ENCODE results near the gene TAGLN.

The TAGLN gene

DNA sequence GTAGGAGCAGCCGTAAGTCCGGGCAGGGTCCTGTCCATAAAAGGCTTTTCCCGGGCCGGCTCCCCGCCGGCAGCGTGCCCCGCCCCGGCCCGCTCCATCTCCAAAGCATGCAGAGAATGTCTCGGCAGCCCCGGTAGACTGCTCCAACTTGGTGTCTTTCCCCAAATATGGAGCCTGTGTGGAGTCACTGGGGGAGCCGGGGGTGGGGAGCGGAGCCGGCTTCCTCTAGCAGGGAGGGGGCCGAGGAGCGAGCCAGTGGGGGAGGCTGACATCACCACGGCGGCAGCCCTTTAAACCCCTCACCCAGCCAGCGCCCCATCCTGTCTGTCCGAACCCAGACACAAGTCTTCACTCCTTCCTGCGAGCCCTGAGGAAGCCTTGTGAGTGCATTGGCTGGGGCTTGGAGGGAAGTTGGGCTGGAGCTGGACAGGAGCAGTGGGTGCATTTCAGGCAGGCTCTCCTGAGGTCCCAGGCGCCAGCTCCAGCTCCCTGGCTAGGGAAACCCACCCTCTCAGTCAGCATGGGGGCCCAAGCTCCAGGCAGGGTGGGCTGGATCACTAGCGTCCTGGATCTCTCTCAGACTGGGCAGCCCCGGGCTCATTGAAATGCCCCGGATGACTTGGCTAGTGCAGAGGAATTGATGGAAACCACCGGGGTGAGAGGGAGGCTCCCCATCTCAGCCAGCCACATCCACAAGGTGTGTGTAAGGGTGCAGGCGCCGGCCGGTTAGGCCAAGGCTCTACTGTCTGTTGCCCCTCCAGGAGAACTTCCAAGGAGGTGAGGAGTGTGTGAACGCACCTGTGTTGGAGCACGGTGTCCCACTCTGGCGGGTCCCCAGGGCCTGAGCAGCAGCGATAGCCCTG, at the start of gene TAGLN:
TAGLN (plus strand) TSS at position 318 of the 863 bp plus-strand sequence. CDS start 3,644 bp downstream, outside the sequence.
- no peak for DNase-seq

DNA sequence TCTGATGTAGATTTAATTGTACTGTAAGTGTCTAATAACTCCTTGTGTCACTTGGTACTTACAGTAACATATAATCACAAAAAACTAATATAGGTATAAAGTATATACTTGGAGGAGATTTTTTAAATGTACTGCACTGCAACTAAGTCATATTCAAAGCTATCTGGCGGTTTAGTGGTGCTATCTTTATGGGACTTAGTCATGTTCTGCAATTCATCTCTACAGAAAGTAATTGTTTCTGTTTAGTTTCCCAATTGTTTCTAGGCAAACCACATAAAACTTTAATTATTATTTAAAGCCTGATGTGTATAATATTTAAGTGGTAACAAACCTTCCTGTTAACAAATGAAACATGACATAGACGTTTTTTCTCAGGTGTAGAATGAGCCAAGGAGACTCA, 47.1 kb upstream of the TAGLN start:
- no peak for DNase-seq

DNA sequence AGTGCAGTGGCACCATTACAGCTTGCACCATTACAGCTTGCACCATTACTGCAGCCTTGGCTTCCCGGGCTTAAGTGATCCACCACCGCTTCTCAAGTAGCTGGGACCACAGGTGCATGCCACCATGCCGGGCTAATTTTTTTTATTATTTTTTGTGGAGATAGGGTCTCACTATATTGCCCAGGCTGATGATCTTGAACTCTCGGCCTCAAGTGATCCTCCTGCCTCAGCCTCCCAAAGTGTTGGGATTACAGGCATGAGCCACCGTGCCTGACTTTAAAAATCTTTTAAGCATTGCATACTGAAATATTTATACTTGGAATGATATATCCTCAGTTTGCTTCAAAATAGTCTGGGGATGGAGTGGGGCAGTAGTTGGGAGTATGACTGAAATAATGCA, 44.7 kb upstream of the TAGLN start:
- DNase-seq, result no peak

- no peak for DNase-seq
Observed at GRCh38 chr11:117157507-117157906, 41.7 kb upstream of the TAGLN start.

- no peak for DNase-seq
Observed at GRCh38 chr11:117159892-117160291, 39.3 kb upstream of the TAGLN start.

DNA sequence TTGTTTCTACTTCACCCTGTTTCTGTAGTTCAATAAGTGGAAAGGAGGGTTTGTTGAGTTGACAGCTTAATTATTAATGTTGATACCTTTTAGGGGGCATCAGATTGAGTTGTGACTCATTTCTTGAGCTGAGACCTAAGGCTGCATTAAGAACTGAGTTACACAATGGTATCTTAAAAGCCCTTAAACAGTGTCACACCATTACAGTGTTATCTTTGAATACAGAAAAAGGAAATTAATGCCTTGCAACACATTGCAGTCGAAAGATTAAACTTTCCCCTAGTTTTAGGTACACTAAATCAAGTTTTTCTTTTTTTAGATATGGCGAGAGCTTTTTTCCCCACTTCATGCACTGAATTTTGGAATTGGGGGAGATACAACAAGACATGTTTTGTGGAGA, 38.3 kb upstream of the TAGLN start:
- no peak for DNase-seq

GRCh38 chr11:117166491-117166890, 32.7 kb upstream of the TAGLN start:
- DNase-seq, result no peak

DNA sequence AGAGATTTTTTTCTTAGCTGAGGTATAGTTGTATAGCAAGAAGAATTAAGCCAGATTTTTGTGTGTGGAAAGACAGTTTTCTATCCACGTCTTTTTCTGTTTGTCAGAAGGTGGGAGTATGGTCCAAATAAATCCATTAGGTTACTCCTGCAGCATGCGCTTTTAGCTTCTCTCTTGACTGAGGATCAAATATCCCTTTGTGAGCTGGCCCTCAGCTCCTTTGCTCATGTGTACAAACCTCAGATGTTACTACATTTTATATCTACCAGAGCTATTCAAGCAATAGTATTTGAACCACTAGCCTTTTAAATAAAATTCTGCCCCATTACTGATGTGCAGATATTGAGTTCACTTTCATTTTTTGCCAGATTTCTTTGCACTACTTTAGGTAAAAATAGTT, 29.4 kb upstream of the TAGLN start:
- no peak for DNase-seq

DNA sequence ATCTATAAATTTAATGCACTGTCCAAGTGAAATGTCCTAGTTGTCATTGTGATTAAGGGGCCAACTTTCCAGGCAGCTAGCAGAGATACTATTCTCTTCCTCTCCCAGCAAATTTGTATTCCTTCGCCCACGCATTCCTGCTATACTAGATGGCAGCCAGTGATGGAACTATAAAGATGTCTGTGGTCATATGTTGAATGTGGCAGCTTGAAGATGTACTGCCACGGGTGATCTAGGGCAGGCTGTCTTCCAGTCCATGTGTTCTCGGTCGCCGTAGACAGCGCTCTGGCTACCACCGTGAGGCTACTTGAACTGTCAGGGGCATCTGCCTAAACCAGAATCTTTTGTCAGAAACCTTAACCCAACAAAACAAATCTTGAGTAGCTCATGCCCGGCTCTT, 29.0 kb upstream of the TAGLN start:
- no peak for DNase-seq

- DNase-seq, result no peak
Observed at GRCh38 chr11:117171007-117171403, 28.2 kb upstream of the TAGLN start.

DNA sequence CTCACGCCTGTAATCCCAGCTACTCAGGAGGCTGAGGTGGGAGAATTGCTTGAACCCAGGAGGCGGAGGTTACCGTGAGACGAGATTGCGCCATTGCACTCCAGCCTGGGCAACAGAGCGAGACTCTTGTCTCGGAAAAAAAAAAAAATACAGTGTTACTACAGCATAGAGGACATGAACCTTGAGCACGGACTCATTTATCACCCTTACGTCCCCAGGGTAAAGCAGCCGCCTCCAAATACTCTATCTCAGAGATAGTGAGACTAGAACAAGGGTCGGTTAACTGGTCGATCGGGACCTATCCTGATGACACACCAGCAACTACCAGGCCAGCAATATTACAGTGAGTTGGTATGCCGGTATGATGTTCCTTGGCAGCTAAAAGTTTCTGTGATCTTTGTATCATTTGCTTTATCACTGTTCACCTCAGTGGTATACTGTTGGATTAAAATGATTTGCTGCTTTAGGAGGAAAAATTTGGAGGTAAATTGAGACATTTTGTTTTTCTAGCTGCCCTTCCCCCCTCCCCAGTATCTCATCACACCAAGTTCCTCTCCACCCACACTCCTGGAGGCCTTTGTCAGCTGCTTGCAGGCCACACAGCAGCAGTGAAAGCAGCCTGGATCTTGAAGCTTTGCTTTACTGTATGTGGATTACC, 27.6 kb upstream of the TAGLN start:
- DNase-seq, result no peak

- no peak for DNase-seq
Observed at GRCh38 chr11:117172724-117173421, 26.3 kb upstream of the TAGLN start.

DNA sequence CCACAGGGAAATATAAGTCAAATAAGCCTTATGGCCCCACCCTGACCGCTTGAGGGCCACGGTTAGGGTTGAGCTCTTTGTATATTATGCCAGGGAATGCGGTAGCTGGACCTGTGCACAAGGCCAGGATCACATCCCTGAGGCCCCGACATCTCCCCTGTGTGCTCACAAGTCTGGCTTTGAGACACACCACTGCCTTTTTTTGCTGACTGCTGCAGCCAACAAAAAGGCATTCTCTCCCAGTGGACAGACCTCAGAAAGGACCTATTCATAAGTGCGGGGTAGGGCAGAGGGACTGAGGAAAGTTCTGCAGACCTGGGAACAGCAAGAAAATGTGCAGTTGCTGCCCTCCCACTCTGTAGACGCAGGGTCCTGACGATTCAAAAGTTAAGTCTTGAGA, 24.1 kb upstream of the TAGLN start:
- no peak for DNase-seq

DNA sequence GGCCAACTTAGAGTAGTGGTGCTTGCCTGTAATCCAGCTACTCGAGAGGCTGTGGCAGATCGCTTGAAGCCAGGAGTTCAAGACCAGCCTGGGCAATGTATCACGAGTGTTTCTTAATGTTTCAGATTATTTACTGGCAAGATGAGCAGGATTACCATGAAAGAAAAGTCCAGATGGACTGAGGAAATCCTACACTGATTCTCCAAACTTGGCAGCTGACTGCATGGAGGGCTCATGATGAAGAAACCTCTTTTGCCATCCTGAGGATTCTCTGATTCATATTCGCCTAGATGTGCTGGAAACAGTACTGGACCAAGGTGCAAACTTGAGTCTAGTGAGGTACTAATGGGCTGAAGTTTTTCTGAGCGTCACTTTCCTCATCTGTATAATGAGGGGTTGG, 23.4 kb upstream of the TAGLN start:
- DNase-seq, result no peak

GRCh38 chr11:117176186-117176585, 23.0 kb upstream of the TAGLN start:
- no peak for DNase-seq

- DNase-seq, result peak in 1 of 2 experiments; percentile 15
Observed at GRCh38 chr11:117177534-117178209, 21.5 kb upstream of the TAGLN start.

GRCh38 chr11:117178210-117179034, 20.7 kb upstream of the TAGLN start, which contains the start of gene SIDT2:
SIDT2 (plus strand) TSS chr11:117178743; CDS start chr11:117179264, 521 bp downstream.
- peak; percentile 88 to 91 for DNase-seq

- DNase-seq, result peak; percentile 65
Observed at GRCh38 chr11:117179048-117179999, 19.8 kb upstream of the TAGLN start.

GRCh38 chr11:117180020-117180419, 19.1 kb upstream of the TAGLN start:
- DNase-seq, result no peak

DNA sequence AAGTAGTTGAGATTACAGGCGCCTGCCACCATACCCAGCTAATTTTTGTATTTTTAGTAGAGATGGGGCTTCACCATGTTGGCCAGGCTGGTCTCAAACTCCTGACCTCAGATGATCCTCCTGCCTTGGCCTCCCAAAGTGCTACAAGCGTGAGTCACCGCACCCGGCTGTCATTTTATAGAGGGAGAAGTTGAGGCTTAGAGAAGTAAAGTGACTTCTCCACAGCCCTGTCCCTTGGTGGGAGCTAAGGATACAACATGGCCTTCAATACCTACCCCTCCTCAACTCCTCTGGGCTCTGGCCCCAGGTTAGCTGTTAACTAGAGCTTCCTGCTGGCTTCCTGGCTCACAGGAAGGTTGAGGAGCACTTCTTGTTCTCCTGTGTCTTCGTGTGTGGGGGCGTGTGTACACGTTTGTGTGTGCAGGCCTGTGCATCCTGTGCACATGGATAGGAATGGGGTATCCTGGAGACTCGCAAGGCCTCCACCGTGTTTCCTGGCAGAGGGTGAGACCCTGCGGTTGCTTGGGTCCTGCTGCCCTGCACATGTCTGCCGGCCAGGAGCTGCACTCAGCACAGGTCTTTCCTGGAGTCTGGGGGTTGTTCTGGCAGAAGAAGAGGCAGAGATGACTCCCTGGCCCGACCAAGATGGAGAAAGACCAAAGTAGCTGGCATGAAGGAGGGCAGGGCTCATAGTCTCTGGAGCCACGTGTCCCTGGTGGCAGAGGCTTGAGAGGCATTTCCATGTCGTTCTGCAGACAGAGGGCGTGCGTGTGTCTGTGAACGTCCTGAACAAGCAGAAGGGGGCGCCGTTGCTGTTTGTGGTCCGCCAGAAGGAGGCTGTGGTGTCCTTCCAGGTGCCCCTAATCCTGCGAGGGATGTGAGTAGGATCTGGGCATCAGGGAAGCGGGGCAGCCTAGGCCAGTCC, 18.2 kb upstream of the TAGLN start:
- peak; percentile 71 to 75 for DNase-seq
